Measurements from ENCODE around the gene TFEB. TPM values are rescaled to one million over a fixed set of nuclear protein-coding genes. Genes with fewer than 3 reads are reported as not detected.

TFEB gene
- total RNA-seq, 1 donor from 2014 or later: 40.3 TPM

DNA sequence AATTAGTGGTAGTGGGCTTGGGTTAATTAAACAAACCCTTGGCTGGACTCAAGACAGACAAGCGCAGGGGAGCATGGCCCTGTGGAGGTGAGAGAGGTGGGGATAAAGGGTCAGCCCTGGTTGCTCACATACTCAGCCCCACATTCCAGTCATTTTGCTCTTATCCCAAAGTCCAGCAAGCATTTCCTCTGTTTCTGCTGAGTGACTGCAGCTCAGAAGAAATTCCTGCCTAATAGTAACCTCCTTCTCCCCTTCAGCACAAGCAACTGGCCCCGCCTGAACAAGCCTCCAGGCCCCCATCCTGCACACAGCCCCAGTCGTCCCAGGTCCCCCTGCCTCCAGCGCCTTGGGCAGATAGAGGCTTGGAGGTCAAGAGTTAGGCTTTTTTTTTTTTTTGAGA, 3.6 kb upstream of the TFEB start:
- H3K4me1 ChIP-seq: no peaks in the 10 kb centered on the region
- H3K36me3 ChIP-seq: no peaks in the 10 kb centered on the region
- H3K27me3 ChIP-seq: no peaks in the 10 kb centered on the region
- ATAC-seq (no peak), DNase-seq (no peak)
- H3K9me3 ChIP-seq: no peaks in the 10 kb centered on the region
- no peak overlapping the region for H3K4me3 ChIP-seq
- TF ChIP-seq, protein P1, sequence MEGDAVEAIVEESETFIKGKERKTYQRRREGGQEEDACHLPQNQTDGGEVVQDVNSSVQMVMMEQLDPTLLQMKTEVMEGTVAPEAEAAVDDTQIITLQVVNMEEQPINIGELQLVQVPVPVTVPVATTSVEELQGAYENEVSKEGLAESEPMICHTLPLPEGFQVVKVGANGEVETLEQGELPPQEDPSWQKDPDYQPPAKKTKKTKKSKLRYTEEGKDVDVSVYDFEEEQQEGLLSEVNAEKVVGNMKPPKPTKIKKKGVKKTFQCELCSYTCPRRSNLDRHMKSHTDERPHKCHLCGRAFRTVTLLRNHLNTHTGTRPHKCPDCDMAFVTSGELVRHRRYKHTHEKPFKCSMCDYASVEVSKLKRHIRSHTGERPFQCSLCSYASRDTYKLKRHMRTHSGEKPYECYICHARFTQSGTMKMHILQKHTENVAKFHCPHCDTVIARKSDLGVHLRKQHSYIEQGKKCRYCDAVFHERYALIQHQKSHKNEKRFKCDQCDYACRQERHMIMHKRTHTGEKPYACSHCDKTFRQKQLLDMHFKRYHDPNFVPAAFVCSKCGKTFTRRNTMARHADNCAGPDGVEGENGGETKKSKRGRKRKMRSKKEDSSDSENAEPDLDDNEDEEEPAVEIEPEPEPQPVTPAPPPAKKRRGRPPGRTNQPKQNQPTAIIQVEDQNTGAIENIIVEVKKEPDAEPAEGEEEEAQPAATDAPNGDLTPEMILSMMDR (IDR thresholded peaks at IDR 0.05): no peak
- H3K27ac ChIP-seq: no peak overlapping the region
- intact Hi-C loops (cut with DNase I): no loop called here

GRCh38 chr6:41737591-41738130, 2.3 kb upstream of the TFEB start:
- intact Hi-C loops (cut with DNase I): no loop called here
- Histone ChIP-seq H3K27ac (no peak overlapping the region), H3K27me3 (no peaks in the 10 kb centered on the region), H3K9me3 (no peaks in the 10 kb centered on the region), H3K36me3 (no peaks in the 10 kb centered on the region), H3K4me1 (peaks cover 11% of the 10 kb centered on the region), H3K4me3 (no peak overlapping the region)
- no peak for ATAC-seq
- TF ChIP-seq, protein P1 (IDR thresholded peaks at IDR 0.05): no peak
- no peak for DNase-seq

DNA sequence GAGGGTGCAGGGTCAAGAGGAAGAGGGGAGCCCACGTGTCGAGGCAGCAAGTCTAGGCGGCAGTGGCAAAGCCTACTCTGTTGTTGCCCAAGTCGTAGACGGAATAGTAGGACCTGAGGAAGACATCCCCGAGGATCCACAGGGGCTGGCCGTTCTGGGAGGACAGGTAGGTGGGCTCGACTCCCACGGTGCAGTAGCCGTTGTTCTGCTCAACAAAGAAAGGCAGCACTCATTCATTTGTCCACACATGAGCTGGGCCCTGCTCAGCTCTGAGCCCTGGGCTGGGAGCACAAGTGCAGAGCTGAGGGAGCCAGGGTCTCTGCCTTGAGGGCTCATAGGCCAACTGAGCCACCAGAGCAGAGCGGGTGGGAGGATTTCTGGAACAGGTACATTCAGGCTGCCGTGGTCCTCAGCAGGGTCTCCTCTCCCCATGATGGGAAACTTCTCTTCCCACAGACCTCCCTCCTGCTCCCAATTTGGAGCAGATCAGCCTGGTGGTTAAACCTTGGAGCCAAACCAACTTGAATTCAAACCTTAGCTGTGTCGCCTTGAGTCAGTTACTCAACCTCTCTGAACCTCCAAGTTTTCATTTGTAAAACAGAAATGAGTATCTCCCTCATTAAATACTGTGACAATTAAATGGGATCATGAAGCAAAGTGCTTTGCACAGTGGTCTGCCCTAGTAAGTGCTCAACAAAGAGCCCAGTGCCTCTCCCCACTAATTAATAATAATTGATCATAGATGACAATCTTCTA, 1.6 kb upstream of the TFEB start:
- H3K36me3 ChIP-seq: no peaks in the 10 kb centered on the region
- H3K9me3 ChIP-seq: no peaks in the 10 kb centered on the region
- H3K27ac ChIP-seq: no peak overlapping the region
- TF ChIP-seq, protein P1 (IDR thresholded peaks at IDR 0.05): no peak
- no peak overlapping the region for H3K4me3 ChIP-seq
- intact Hi-C loops (cut with DNase I): no loop called here
- peaks cover 18% of the 10 kb centered on the region for H3K4me1 ChIP-seq
- DNase-seq (no peak), ATAC-seq (no peak)
- H3K27me3 ChIP-seq: no peaks in the 10 kb centered on the region

GRCh38 chr6:41736186-41736733, 852 bp upstream of the TFEB start:
- Histone ChIP-seq H3K4me3 (peak overlapping the region; percentile 6), H3K9me3 (no peaks in the 10 kb centered on the region), H3K36me3 (no peaks in the 10 kb centered on the region), H3K4me1 (peaks cover 23% of the 10 kb centered on the region), H3K27me3 (no peaks in the 10 kb centered on the region), H3K27ac (no peak overlapping the region)
- DNase-seq (no peak), ATAC-seq (no peak)
- intact Hi-C loops (cut with DNase I): no loop called here
- TF ChIP-seq, protein P1 (IDR thresholded peaks at IDR 0.05): no peak

GRCh38 chr6:41734666-41735426, 562 bp downstream of the TFEB start:
- no peaks in the 10 kb centered on the region for H3K9me3 ChIP-seq
- peak overlapping the region; percentile 87 for H3K4me3 ChIP-seq
- no peaks in the 10 kb centered on the region for H3K36me3 ChIP-seq
- H3K27ac ChIP-seq: peak overlapping the region; percentile 93
- intact Hi-C loops (cut with DNase I): no loop called here
- no peaks in the 10 kb centered on the region for H3K27me3 ChIP-seq
- TF ChIP-seq, protein P1 (IDR thresholded peaks at IDR 0.05): no peak
- ATAC-seq (peak; percentile 78), DNase-seq (peak; percentile 93)
- H3K4me1 ChIP-seq: peaks cover 36% of the 10 kb centered on the region
